ENCODE measurements around the gene FKBP1B.
"Not testable (repeated sequence)": the region's sequence is repeated elsewhere in the genome, so short reads cannot be mapped to it uniquely, and the experiment has no call there.

- TF ChIP-seq POLR2AphosphoS5 (IDR thresholded peaks at IDR 0.05; ENCODE audit: borderline replicate concordance, low read depth, low read length); EZH2 (IDR thresholded peaks at IDR 0.05); FOXP2 (optimal IDR thresholded peaks at IDR 0.05; ENCODE audit: control extremely low read depth, extremely low read length, insufficient read depth): not testable (repeated sequence)
These were observed 45.7 kb downstream of the FKBP1B start for GRCh38 chr2:24095171-24095677.
